ENCODE measurements around the gene PSMA4. TPM values are rescaled to one million over a fixed set of nuclear protein-coding genes. Genes with fewer than 3 reads are reported as not detected.
A peak's percentile ranks its signal among the peaks of the same experiment; 100 is the strongest.
"Not testable (repeated sequence)": the region's sequence is repeated elsewhere in the genome, so short reads cannot be mapped to it uniquely, and the experiment has no call there.

PSMA4 gene
- total RNA-seq, 1 donor from 2014 or later = 108 TPM

- intact Hi-C loops (cut with DNase I) = no loop called here
- DNase-seq (ENCODE audit: low spot score) = no peak
- no peak for ATAC-seq
Measured at GRCh38 chr15:78542647-78543046, 2.4 kb downstream of the PSMA4 start.

DNA sequence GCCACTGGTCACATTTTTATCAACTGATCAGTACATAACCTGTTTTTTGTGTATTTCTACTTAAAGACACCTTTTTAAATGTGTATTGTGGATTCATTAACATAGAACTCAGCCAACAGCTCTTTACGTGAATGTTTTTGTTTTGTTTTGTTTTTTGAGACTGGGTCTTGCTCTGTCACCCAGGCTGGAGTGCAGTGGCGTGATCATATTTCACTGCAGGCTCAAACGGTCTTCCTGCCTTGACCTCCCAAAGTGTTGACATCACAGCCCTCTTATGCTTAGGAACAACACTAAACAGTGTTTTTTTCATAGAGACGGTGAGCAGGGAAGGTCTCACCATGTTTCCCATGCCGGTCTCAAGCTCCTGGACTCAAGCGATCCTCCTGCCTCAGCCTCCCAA, 9.9 kb downstream of the PSMA4 start:
- intact Hi-C loops (cut with DNase I) = no loop called here
- ATAC-seq (no peak), DNase-seq (ENCODE audit: low spot score) (no peak)

DNA sequence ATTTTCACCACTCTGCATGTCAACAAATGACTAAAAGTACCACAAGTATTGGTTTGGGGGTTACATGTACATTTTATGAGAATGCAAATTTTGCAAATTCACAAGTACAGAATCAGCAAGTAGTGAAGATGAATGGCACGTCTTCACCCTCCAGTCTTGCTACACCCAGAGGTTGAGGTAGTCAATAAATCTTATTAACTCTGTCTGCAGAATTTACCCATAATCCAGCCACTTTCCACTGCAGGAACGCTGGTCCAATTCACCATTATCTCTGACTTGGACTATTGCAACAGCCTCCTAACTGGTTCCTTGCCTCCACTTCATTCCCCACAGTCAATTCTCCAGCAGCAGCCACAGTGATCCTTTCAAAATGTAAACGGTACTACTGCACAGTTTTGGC, 10.6 kb downstream of the PSMA4 start:
- no peak for ATAC-seq
- intact Hi-C loops (cut with DNase I) = no loop called here

DNA sequence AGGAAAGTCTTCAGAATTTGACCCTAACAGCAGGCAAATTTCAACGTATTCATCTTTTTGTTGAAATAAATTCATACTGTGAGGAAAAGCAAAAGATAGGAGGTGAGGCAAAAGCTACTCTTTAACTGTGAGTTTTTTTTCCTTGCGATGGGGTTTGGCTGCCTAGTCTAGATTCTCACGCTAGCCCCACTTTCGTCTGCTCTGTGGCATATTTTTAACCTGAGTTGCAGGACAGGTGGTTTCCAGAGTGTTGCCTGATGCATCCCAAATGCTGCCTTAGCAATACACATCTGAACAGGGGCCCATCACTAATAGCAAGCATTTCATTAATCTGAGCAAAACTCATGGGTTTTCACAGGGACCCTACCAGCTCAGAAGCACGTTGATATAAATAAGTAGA, 11.7 kb downstream of the PSMA4 start:
- DNase-seq (ENCODE audit: low spot score) = no peak
- ATAC-seq = no peak
- intact Hi-C loops (cut with DNase I) = no loop called here

More for the DNA sequence above, 10.6 kb downstream of the PSMA4 start:
- DNase-seq (ENCODE audit: low spot score) = no peak

DNA sequence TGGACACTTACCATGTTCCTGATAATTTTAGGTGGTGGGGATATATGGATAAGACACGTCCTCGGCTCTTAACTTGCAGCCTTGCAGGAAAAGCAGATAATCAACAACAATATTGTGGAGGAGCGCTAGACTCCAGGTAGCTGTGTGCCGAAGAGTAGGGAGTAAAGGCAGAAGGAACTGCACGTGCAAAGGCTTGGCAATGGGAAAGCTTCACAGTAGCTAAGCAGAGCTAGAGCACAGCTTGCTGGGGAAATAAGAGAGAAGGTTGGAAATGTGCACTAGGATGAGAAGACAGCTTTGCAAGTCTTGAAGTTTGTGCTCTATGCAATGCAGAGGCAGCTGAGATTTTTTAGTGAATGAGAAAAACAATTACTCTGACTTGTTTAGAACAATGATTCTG, 12.4 kb downstream of the PSMA4 start:
- intact Hi-C loops (cut with DNase I) = no loop called here
- DNase-seq (ENCODE audit: low spot score) = no peak
- ATAC-seq = no peak

- not testable (repeated sequence) for DNase-seq (ENCODE audit: low spot score); ATAC-seq
- intact Hi-C loops (cut with DNase I) = loop anchor here (5.0 kb wide), 1 partner anchor 1977 kb away; no protein-coding TSS in a partner anchor
Measured at GRCh38 chr15:78560201-78560600, 20.0 kb downstream of the PSMA4 start.

GRCh38 chr15:78561490-78561889, 21.2 kb downstream of the PSMA4 start:
- DNase-seq (ENCODE audit: low spot score) (no peak), ATAC-seq (no peak)
- intact Hi-C loops (cut with DNase I) = loop anchor here (5.0 kb wide), 1 partner anchor 1976 kb away; no protein-coding TSS in a partner anchor

DNA sequence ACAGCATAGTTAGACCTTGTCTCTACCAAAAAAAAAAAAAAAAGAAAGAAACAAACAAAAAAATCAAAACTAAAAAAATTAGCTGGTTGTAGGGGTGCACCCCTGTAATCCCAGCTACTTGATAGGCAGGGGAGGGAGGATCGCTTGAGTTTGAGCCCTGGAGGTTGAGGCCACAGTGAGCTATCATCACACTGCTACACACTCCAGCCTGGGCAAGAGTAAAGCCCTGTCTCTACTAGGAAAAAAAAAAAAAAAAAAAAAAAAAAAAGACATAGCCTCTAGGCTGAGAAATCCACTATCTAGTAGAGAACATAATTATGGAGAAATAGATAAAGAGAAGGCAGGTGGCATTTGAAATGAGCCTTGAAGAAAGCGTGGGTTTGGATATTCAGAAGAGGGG, 22.8 kb downstream of the PSMA4 start:
- intact Hi-C loops (cut with DNase I) = loop anchor here (5.0 kb wide), 1 partner anchor 1974 kb away; no protein-coding TSS in a partner anchor
- no peak for DNase-seq (ENCODE audit: low spot score)
- no peak for ATAC-seq

GRCh38 chr15:78564743-78565096, 24.5 kb downstream of the PSMA4 start:
- ATAC-seq = no peak
- intact Hi-C loops (cut with DNase I) = loop anchor here (5.0 kb wide), 1 partner anchor 1973 kb away; no protein-coding TSS in a partner anchor
- no peak for DNase-seq (ENCODE audit: low spot score)

GRCh38 chr15:78565097-78565950, 25.1 kb downstream of the PSMA4 start, which contains the start of gene CHRNA5:
TSS of gene CHRNA5 (plus strand) at chr15:78565520. CDS start at chr15:78565720, 200 bp downstream.
- peak; percentile 94 for ATAC-seq
- intact Hi-C loops (cut with DNase I) = no loop called here
- peak; percentile 88 for DNase-seq (ENCODE audit: low spot score)

- intact Hi-C loops (cut with DNase I) = no loop called here
- DNase-seq (ENCODE audit: low spot score) (no peak), ATAC-seq (peak; percentile 7)
Measured at GRCh38 chr15:78565951-78566774, 25.9 kb downstream of the PSMA4 start.

DNA sequence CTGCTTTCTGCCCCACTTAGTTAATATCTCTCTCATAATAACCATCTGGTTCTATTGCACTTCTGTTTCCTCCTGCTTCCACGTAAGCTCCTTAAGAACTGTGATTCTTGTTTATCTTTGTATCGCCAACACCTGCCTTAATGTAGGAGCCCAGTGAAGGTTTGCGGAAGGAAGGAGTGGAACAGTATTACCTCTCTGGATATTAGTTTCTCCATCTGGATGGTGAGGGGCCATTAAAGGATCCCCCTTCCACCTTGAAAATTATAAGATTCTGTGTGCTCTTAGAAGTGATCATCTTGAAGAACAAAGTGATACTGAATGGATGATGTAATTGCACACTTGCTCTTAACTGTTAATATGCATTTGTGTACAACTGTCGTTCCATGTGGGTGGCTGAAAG, 27.3 kb downstream of the PSMA4 start:
- no peak for ATAC-seq

DNA sequence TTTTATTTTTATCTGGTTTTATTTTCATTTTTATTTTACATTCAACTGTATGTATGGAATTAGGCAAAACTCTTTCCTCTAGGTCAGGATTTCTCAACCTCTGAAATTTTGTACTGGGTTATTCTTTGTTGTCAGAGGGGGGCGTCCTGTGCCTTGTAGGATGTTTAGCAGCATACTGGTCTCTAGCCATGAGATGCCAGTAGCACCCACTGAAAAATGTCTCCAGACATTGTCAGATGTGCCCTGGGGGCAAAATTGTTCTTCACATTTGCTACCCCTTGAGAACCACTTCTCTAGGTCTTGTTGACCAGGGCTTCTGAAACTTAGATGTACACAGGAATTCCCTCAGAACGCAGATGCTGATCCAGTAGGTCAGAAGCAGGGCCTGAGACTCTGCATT, 30.5 kb downstream of the PSMA4 start:
- ATAC-seq (no peak), DNase-seq (ENCODE audit: low spot score) (no peak)
- intact Hi-C loops (cut with DNase I) = no loop called here

More for the DNA sequence above, 27.3 kb downstream of the PSMA4 start:
- no peak for DNase-seq (ENCODE audit: low spot score)
- intact Hi-C loops (cut with DNase I) = no loop called here

DNA sequence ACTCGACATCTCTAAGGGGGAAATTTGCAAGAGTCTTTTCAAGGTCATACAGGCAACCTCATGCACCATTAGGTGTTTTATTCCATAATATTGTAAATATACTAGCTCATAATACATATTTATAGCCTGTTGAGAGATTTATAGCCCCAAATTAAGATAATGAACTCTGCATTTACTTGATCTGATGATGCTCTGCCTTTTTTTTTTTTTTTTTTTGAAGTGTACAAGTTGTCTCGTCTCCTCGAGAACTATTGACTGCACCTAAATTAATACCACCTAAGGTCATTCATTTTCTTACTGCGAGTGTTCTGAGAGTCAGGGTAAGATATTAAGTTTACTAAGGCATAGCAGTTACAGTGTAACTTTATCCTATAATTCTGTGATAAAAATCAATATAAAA, 31.1 kb downstream of the PSMA4 start:
- DNase-seq (ENCODE audit: low spot score) (no peak), ATAC-seq (no peak)
- intact Hi-C loops (cut with DNase I) = no loop called here

- no peak for DNase-seq (ENCODE audit: low spot score)
- intact Hi-C loops (cut with DNase I) = no loop called here
Measured at GRCh38 chr15:78573416-78573815, 33.2 kb downstream of the PSMA4 start.

GRCh38 chr15:78574944-78575343, 34.7 kb downstream of the PSMA4 start:
- ATAC-seq (no peak), DNase-seq (ENCODE audit: low spot score) (no peak)
- intact Hi-C loops (cut with DNase I) = no loop called here

More at GRCh38 chr15:78573416-78573815, 33.2 kb downstream of the PSMA4 start:
- ATAC-seq = no peak

DNA sequence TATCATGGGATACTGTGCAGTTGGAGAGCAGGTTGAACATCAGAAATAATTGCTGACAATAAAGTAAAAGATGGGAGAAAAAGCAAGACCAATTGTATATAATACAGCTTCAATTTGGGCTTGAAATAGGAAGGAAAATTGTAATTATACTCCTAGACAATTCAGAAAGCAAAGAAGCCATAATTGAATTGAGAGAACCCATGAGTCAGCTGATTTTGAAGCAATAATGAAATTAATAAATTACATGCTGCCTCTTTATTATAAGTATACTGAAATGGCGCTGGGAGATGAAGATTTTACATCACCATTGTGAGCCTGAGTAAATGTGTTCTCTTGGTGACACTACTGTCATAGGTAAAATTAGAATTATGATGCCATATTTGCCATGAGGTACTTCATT, 57.3 kb downstream of the PSMA4 start:
- intact Hi-C loops (cut with DNase I) = no loop called here
- ATAC-seq = no peak

GRCh38 chr15:78598348-78598747, 58.1 kb downstream of the PSMA4 start:
- ATAC-seq = no peak
- intact Hi-C loops (cut with DNase I) = no loop called here
- no peak for DNase-seq (ENCODE audit: low spot score)

More for the DNA sequence above, 57.3 kb downstream of the PSMA4 start:
- no peak for DNase-seq (ENCODE audit: low spot score)

DNA sequence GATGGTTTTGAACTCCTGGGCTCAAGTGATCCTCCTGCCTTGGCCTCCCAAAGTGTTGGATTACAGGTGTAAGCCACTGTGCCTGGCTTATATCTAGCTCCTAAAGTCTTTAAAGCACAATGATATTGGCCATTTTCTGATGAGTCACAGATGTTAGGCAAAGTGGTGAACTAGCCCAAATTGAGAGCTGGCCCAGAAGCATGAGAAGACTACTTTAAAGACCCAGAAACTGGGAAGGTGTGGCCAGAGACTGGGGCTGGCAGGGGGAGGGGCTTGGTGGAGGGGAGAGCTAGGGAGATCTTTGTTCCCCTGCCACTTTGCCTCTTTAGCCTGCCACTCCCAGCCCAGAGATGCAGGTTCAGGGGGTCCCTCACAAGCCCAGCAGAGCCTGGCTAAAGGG, 58.9 kb downstream of the PSMA4 start:
- DNase-seq (ENCODE audit: low spot score) (no peak), ATAC-seq (no peak)
- intact Hi-C loops (cut with DNase I) = no loop called here
